ENCODE measurements around the gene AIP. TPM values are rescaled to one million over a fixed set of nuclear protein-coding genes. Genes with fewer than 3 reads are reported as not detected.

AIP gene
- total RNA-seq, 1 experiment from 2014 or later, result 87.8 TPM

DNA sequence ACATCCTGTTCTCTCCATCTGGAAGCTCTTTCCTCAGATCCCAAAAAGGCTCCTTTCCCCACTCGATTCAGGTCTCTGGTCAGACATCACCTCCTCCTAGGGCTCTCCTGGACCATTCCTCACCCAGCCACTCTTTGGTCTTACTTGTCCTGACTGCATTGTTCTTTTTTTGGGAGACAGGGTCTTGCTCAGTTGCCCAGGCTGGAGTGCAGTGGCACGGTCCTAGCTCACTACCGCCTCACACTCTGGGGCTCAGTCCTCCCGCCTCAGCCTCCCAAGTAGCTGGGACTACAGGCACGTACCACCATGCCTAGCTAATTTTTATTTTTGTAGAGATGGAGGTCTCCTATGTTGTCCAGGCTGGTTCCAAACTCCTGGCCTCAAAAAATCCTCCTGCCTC, 37.3 kb upstream of the AIP start:
- no peak for ATAC-seq
- in situ Hi-C loops (cut with HindIII; ENCODE audit: low pct_unique_long_range_greater_than_20kb, low sequenced_read_pairs), result no loop called here
- POLR2A ChIA-PET, result no interaction called here

GRCh38 chr11:67448220-67448609, 34.6 kb upstream of the AIP start:
- Histone ChIP-seq H3K4me3 (ENCODE audit: low read depth in 2 of 2, low read length in 2 of 2) (no peak overlapping the region), H3K27me3 (ENCODE audit: control insufficient read depth, insufficient read depth, low read length) (no peaks in the 10 kb centered on the region), H3K27ac (ENCODE audit: low read length) (no peak overlapping the region), H3K9me3 (ENCODE audit: control insufficient read depth, insufficient read depth, low read depth, low read length) (no peaks in the 10 kb centered on the region), H3K4me1 (ENCODE audit: control insufficient read depth, insufficient read depth, low read length) (no peaks in the 10 kb centered on the region), H3K36me3 (ENCODE audit: control insufficient read depth, insufficient read depth, low read length) (no peaks in the 10 kb centered on the region)
- BruUV-seq (replicated peaks), result no TSS peak
- ChIA-PET CTCF (no interaction called here), POLR2A (no interaction called here)
- DNase-seq (ENCODE audit: low read depth, low spot score) (no peak), ATAC-seq (no peak)
- in situ Hi-C loops (cut with HindIII; ENCODE audit: low pct_unique_long_range_greater_than_20kb, low sequenced_read_pairs), result no loop called here
- TF ChIP-seq SIN3A (IDR thresholded peaks at IDR 0.05; ENCODE audit: borderline replicate concordance, insufficient read depth, low read depth, low read length) (no peak), POLR2AphosphoS5 (IDR thresholded peaks at IDR 0.05; ENCODE audit: low read depth, low read length) (no peak), TCF7L2 (IDR thresholded peaks at IDR 0.05; ENCODE audit: low read depth, low read length) (no peak)
- TF ChIP-seq, protein P1, sequence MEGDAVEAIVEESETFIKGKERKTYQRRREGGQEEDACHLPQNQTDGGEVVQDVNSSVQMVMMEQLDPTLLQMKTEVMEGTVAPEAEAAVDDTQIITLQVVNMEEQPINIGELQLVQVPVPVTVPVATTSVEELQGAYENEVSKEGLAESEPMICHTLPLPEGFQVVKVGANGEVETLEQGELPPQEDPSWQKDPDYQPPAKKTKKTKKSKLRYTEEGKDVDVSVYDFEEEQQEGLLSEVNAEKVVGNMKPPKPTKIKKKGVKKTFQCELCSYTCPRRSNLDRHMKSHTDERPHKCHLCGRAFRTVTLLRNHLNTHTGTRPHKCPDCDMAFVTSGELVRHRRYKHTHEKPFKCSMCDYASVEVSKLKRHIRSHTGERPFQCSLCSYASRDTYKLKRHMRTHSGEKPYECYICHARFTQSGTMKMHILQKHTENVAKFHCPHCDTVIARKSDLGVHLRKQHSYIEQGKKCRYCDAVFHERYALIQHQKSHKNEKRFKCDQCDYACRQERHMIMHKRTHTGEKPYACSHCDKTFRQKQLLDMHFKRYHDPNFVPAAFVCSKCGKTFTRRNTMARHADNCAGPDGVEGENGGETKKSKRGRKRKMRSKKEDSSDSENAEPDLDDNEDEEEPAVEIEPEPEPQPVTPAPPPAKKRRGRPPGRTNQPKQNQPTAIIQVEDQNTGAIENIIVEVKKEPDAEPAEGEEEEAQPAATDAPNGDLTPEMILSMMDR (IDR thresholded peaks at IDR 0.05), result no peak
- TF ChIP-seq, protein P2, sequence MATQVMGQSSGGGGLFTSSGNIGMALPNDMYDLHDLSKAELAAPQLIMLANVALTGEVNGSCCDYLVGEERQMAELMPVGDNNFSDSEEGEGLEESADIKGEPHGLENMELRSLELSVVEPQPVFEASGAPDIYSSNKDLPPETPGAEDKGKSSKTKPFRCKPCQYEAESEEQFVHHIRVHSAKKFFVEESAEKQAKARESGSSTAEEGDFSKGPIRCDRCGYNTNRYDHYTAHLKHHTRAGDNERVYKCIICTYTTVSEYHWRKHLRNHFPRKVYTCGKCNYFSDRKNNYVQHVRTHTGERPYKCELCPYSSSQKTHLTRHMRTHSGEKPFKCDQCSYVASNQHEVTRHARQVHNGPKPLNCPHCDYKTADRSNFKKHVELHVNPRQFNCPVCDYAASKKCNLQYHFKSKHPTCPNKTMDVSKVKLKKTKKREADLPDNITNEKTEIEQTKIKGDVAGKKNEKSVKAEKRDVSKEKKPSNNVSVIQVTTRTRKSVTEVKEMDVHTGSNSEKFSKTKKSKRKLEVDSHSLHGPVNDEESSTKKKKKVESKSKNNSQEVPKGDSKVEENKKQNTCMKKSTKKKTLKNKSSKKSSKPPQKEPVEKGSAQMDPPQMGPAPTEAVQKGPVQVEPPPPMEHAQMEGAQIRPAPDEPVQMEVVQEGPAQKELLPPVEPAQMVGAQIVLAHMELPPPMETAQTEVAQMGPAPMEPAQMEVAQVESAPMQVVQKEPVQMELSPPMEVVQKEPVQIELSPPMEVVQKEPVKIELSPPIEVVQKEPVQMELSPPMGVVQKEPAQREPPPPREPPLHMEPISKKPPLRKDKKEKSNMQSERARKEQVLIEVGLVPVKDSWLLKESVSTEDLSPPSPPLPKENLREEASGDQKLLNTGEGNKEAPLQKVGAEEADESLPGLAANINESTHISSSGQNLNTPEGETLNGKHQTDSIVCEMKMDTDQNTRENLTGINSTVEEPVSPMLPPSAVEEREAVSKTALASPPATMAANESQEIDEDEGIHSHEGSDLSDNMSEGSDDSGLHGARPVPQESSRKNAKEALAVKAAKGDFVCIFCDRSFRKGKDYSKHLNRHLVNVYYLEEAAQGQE (IDR thresholded peaks at IDR 0.05; ENCODE audit: insufficient read depth in 1 of 2, low read depth in 2 of 2, low read length in 1 of 2), result no peak
- intact Hi-C loops (cut with micrococcal nuclease; ENCODE audit: unreplicated experiment), result no loop called here

More for the DNA sequence above, 37.3 kb upstream of the AIP start:
- Histone ChIP-seq H3K36me3 (ENCODE audit: control insufficient read depth, insufficient read depth, low read length) (no peaks in the 10 kb centered on the region), H3K27me3 (ENCODE audit: control insufficient read depth, insufficient read depth, low read length) (no peaks in the 10 kb centered on the region), H3K4me1 (ENCODE audit: control insufficient read depth, insufficient read depth, low read length) (peaks cover 18% of the 10 kb centered on the region), H3K9me3 (ENCODE audit: control insufficient read depth, insufficient read depth, low read depth, low read length) (no peaks in the 10 kb centered on the region), H3K27ac (ENCODE audit: low read length) (no peak overlapping the region), H3K4me3 (ENCODE audit: low read depth in 2 of 2, low read length in 2 of 2) (no peak overlapping the region)
- DNase-seq (ENCODE audit: low read depth, low spot score), result no peak
- TF ChIP-seq TCF7L2 (IDR thresholded peaks at IDR 0.05; ENCODE audit: low read depth, low read length), result no peak
- intact Hi-C loops (cut with micrococcal nuclease; ENCODE audit: unreplicated experiment), result no loop called here
- BruUV-seq (replicated peaks), result no TSS peak
- CTCF ChIA-PET, result no interaction called here

DNA sequence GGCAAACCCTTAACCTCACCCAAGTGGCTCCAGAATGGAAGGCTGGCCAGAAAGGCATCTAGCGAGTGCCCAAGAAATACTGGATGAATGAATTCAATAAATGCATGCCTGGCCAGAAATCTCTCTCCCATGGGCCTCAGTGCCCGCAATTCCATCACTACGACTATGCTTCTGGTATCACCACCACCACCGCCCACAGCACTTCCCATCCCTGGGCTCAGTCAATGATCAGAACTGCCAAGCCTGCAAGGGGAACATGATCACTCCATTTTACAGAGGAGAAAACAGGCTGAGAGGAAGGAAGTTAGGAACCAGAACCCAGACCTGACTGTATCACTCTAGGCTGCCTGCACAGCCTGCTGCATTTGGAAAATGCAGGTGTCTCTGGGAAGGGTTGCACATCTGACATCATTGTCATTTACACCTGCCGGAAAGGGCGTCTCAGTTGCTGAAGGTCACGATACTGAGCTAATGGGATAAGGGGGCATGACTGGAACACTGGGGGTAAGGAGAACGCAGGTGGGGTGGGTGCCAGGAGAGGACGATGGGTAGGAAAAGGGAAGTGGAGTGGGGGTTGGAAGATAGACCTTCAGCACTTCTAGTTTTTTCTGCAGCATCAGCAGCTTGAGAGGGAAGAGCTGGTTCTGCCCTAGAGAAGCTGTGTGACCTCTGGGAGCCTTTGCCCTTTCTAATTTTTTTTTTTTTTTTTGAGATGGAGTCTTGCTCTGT, 33.5 kb upstream of the AIP start:
- BruUV-seq (replicated peaks), result no TSS peak
- no peak for TF ChIP-seq SIN3A (IDR thresholded peaks at IDR 0.05; ENCODE audit: borderline replicate concordance, insufficient read depth, low read depth, low read length)
- TF ChIP-seq POLR2AphosphoS5 (IDR thresholded peaks at IDR 0.05; ENCODE audit: low read depth, low read length), result no peak
- TF ChIP-seq TCF7L2 (IDR thresholded peaks at IDR 0.05; ENCODE audit: low read depth, low read length), result no peak
- TF ChIP-seq, protein P1 (IDR thresholded peaks at IDR 0.05), result no peak
- TF ChIP-seq, protein P2 (IDR thresholded peaks at IDR 0.05; ENCODE audit: insufficient read depth in 1 of 2, low read depth in 2 of 2, low read length in 1 of 2), result no peak
- Histone ChIP-seq H3K36me3 (ENCODE audit: control insufficient read depth, insufficient read depth, low read length) (no peaks in the 10 kb centered on the region), H3K27me3 (ENCODE audit: control insufficient read depth, insufficient read depth, low read length) (no peaks in the 10 kb centered on the region), H3K4me3 (ENCODE audit: low read depth in 2 of 2, low read length in 2 of 2) (no peak overlapping the region), H3K27ac (ENCODE audit: low read length) (no peak overlapping the region), H3K9me3 (ENCODE audit: control insufficient read depth, insufficient read depth, low read depth, low read length) (no peaks in the 10 kb centered on the region), H3K4me1 (ENCODE audit: control insufficient read depth, insufficient read depth, low read length) (no peaks in the 10 kb centered on the region)
- POLR2A ChIA-PET, result no interaction called here
- intact Hi-C loops (cut with micrococcal nuclease; ENCODE audit: unreplicated experiment), result no loop called here
- CTCF ChIA-PET, result no interaction called here
- DNase-seq (ENCODE audit: low read depth, low spot score) (no peak), ATAC-seq (no peak)
- in situ Hi-C loops (cut with HindIII; ENCODE audit: low pct_unique_long_range_greater_than_20kb, low sequenced_read_pairs), result no loop called here

Measured in Panc1 (cell line).